ENCODE measurements around the gene GK. TPM values are rescaled to one million over a fixed set of nuclear protein-coding genes. Genes with fewer than 3 reads are reported as not detected.
A peak's percentile ranks its signal among the peaks of the same experiment; 100 is the strongest.
"Not testable (repeated sequence)": the region's sequence is repeated elsewhere in the genome, so short reads cannot be mapped to it uniquely, and the experiment has no call there.

The GK gene
- total RNA-seq, 2 experiments from 2014 or later: 34.2 to 37.5 TPM

DNA sequence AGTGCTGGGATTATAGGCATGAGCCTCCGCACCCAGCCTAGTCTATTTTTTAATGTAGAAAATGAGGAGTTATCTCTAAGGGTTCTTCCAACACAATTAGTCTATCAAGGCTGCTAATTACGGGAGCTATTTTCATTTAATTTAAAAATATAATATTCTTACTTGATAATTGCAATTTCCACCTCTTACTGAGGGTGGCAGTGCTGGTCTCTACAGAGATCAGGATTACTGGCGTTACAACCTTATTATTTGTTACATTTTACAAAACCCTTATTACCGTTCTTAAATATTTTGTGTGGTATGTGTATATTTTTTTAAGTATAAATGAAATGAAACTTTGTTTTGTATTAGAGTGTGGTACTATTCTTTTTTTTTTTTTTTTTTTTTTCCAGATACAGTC is 17.6 kb upstream of the GK start:
- CTCF ChIA-PET: interaction anchor here (0.7 to 1.6 kb wide), 10 partner anchors 9 to 229 kb away, joined by 3 to 9 read pairs (median 4); no protein-coding TSS in a partner anchor

GRCh38 chrX:30637874-30638815 is 15.1 kb upstream of the GK start:
- H3K9me3 Mint-ChIP-seq: no peaks in the 10 kb centered on the region
- peaks cover 6% of the 10 kb centered on the region for H3K4me1 Mint-ChIP-seq
- CTCF ChIA-PET: interaction anchor here (0.9 kb wide), 1 partner anchor 75 kb away, joined by 3 read pairs; no protein-coding TSS in a partner anchor
- no peak for DNase-seq
- POLR2A ChIA-PET: no interaction called here
- no peak overlapping the region for H3K27ac Mint-ChIP-seq
- H3K27me3 Mint-ChIP-seq: no peaks in the 10 kb centered on the region
- no peak overlapping the region for H3K4me3 Mint-ChIP-seq
- H3K36me3 Mint-ChIP-seq (ENCODE audit: low read depth): peaks cover 2% of the 10 kb centered on the region

More for the DNA sequence above, 17.6 kb upstream of the GK start:
- no peaks in the 10 kb centered on the region for H3K27me3 Mint-ChIP-seq
- H3K4me1 Mint-ChIP-seq: no peaks in the 10 kb centered on the region
- no peak overlapping the region for H3K4me3 Mint-ChIP-seq
- H3K27ac Mint-ChIP-seq: no peak overlapping the region
- POLR2A ChIA-PET: no interaction called here
- H3K36me3 Mint-ChIP-seq (ENCODE audit: low read depth): no peaks in the 10 kb centered on the region
- H3K9me3 Mint-ChIP-seq: no peaks in the 10 kb centered on the region
- no peak for DNase-seq

GRCh38 chrX:30639702-30640101 is 13.5 kb upstream of the GK start:
- H3K27me3 Mint-ChIP-seq; DNase-seq; H3K27ac Mint-ChIP-seq; H3K36me3 Mint-ChIP-seq (ENCODE audit: low read depth); POLR2A ChIA-PET; H3K4me3 Mint-ChIP-seq; H3K9me3 Mint-ChIP-seq; CTCF ChIA-PET: not testable (repeated sequence)
- H3K4me1 Mint-ChIP-seq: peaks cover 11% of the 10 kb centered on the region

GRCh38 chrX:30642642-30643041 is 10.6 kb upstream of the GK start:
- H3K36me3 Mint-ChIP-seq (ENCODE audit: low read depth): peaks cover 2% of the 10 kb centered on the region
- DNase-seq: no peak
- CTCF ChIA-PET: no interaction called here
- POLR2A ChIA-PET: interaction anchor here (0.6 kb wide), 1 partner anchor 47 kb away, joined by 3 read pairs; no protein-coding TSS in a partner anchor
- H3K27ac Mint-ChIP-seq: no peak overlapping the region
- no peaks in the 10 kb centered on the region for H3K9me3 Mint-ChIP-seq
- peaks cover 11% of the 10 kb centered on the region for H3K4me1 Mint-ChIP-seq
- H3K27me3 Mint-ChIP-seq: no peaks in the 10 kb centered on the region
- H3K4me3 Mint-ChIP-seq: no peak overlapping the region

GRCh38 chrX:30643313-30643821 is 9.9 kb upstream of the GK start:
- H3K9me3 Mint-ChIP-seq: no peaks in the 10 kb centered on the region
- H3K4me3 Mint-ChIP-seq: no peak overlapping the region
- POLR2A ChIA-PET: interaction anchor here (0.6 kb wide), 1 partner anchor 17 kb away, joined by 3 read pairs; no protein-coding TSS in a partner anchor
- CTCF ChIA-PET: no interaction called here
- peaks cover 2% of the 10 kb centered on the region for H3K36me3 Mint-ChIP-seq (ENCODE audit: low read depth)
- H3K4me1 Mint-ChIP-seq: peaks cover 11% of the 10 kb centered on the region
- H3K27ac Mint-ChIP-seq: no peak overlapping the region
- H3K27me3 Mint-ChIP-seq: no peaks in the 10 kb centered on the region
- DNase-seq: no peak

DNA sequence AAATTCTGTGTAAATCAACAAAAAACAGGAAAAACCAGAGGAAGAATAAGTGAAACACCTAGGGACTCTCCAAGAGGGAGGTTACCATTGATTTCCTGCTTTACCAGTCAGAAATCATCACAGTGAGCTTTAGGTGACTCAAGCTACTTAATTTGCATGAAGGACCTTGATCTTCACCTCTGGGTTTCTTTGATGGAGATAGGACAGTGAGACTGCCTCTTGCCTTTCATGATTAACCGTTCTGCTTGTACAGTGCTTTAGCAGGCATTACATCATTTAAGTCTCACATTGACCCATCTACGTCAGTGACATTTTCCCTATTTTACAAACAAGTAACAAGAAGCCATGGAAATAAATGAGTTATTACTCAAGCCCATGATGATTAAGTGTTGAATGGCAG is 3.4 kb upstream of the GK start:
- DNase-seq: no peak
- POLR2A ChIA-PET: interaction anchor here (1.0 kb wide), 1 partner anchor 73 kb away, joined by 4 read pairs; no protein-coding TSS in a partner anchor

GRCh38 chrX:30652527-30653414 is 452 bp upstream of the GK start:
- POLR2A ChIA-PET: interaction anchor here (1.0 to 3.3 kb wide), 3 partner anchors 63 to 236 kb away, joined by 3 to 15 read pairs (median 4); partner anchors contain the start of gene TAB3

More for the DNA sequence above, 3.4 kb upstream of the GK start:
- no peaks in the 10 kb centered on the region for H3K27me3 Mint-ChIP-seq
- no peak overlapping the region for H3K4me3 Mint-ChIP-seq
- H3K36me3 Mint-ChIP-seq (ENCODE audit: low read depth): no peaks in the 10 kb centered on the region
- H3K4me1 Mint-ChIP-seq: peaks cover 30% of the 10 kb centered on the region
- no peaks in the 10 kb centered on the region for H3K9me3 Mint-ChIP-seq
- CTCF ChIA-PET: interaction anchor here (1.0 to 1.1 kb wide), 2 partner anchors 9 to 86 kb away, joined by 3 to 5 read pairs; no protein-coding TSS in a partner anchor
- peak overlapping the region; percentile 84 for H3K27ac Mint-ChIP-seq

GRCh38 chrX:30654386-30654785 is 1.2 kb downstream of the GK start:
- Mint-ChIP-seq H3K4me1 (peaks cover 67% of the 10 kb centered on the region), H3K4me3 (peak overlapping the region; percentile 84), H3K36me3 (ENCODE audit: low read depth) (peaks cover 16% of the 10 kb centered on the region), H3K27ac (peak overlapping the region; percentile 86)
- H3K9me3 Mint-ChIP-seq, DNase-seq, H3K27me3 Mint-ChIP-seq, CTCF ChIA-PET: not testable (repeated sequence)
- POLR2A ChIA-PET: interaction anchor here (1.8 to 3.3 kb wide), 2 partner anchors 77 to 234 kb away, joined by 11 to 15 read pairs; partner anchors contain the start of genes TAB3 and TASL

More at GRCh38 chrX:30652527-30653414, 452 bp upstream of the GK start:
- Mint-ChIP-seq H3K9me3 (no peaks in the 10 kb centered on the region), H3K27me3 (no peaks in the 10 kb centered on the region), H3K27ac (peak overlapping the region; percentile 96), H3K4me1 (peaks cover 55% of the 10 kb centered on the region), H3K36me3 (ENCODE audit: low read depth) (peaks cover 7% of the 10 kb centered on the region), H3K4me3 (peak overlapping the region; percentile 84)
- DNase-seq: peak; percentile 93
- CTCF ChIA-PET: no interaction called here

GRCh38 chrX:30654989-30655607 is 1.9 kb downstream of the GK start:
- DNase-seq: no peak
- H3K27me3 Mint-ChIP-seq: no peaks in the 10 kb centered on the region
- peaks cover 61% of the 10 kb centered on the region for H3K4me1 Mint-ChIP-seq
- H3K27ac Mint-ChIP-seq: peak overlapping the region; percentile 81
- peaks cover 17% of the 10 kb centered on the region for H3K36me3 Mint-ChIP-seq (ENCODE audit: low read depth)
- POLR2A ChIA-PET: interaction anchor here (1.8 to 3.3 kb wide), 2 partner anchors 78 to 233 kb away, joined by 11 to 15 read pairs; partner anchors contain the start of genes TAB3 and TASL
- H3K4me3 Mint-ChIP-seq: peak overlapping the region; percentile 71
- CTCF ChIA-PET: no interaction called here
- no peaks in the 10 kb centered on the region for H3K9me3 Mint-ChIP-seq

- peaks cover 17% of the 10 kb centered on the region for H3K36me3 Mint-ChIP-seq (ENCODE audit: low read depth)
- H3K9me3 Mint-ChIP-seq: no peaks in the 10 kb centered on the region
- peak overlapping the region; percentile 71 for H3K4me3 Mint-ChIP-seq
- peak overlapping the region; percentile 81 for H3K27ac Mint-ChIP-seq
- ChIA-PET POLR2A (interaction anchor here (2.0 kb wide), 1 partner anchor 79 kb away, joined by 10 read pairs; the partner anchor contains the start of gene TASL), CTCF (no interaction called here)
- peaks cover 55% of the 10 kb centered on the region for H3K4me1 Mint-ChIP-seq
- no peaks in the 10 kb centered on the region for H3K27me3 Mint-ChIP-seq
- DNase-seq: no peak
Observed at GRCh38 chrX:30655991-30656390, 2.8 kb downstream of the GK start.

DNA sequence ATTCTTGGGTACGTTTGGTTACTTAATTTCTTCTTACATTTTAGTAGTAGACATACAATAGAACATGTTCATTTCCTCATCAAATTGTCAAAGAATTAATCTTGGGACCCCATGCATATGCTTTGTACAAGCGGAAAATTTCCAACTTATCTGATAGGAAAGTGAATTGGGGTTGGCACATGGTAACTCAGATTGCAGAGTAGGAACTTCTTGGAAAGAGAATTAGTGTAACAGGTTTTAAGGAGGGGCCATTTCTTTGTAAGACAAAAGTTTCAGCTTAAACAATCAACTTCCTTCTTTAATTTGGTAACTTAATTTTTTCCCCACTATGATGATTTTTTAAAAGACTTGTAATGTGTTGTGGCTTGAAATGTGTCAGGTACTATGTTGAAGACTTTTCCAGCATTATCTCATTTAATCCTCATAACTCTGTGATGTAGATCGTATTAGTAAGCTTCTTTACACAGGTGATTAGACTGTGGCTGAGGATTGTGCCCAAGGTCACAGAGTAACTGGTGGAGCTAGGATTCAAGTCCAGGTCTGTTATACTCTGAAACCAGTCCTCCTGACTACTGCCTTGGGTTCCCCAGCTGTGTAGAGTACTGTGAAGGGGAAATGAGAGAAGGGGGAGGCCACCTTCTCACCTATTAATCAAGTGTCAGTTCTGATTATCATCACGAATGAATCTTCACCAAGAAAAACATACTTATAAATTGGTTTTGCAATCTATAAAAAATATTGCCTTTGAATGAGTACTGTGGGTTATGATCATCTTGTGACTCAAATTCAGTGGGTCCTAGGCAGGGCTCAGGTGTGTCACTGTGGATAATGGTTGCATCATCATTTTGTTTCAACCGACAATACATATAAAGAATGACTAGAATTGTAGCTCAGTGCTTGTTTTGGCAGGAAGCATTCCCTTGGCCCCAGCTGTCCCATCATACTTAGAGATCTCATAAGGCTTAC is 4.3 kb downstream of the GK start:
- Mint-ChIP-seq H3K36me3 (ENCODE audit: low read depth) (peaks cover 23% of the 10 kb centered on the region), H3K4me1 (peaks cover 52% of the 10 kb centered on the region), H3K27ac (peak overlapping the region; percentile 82), H3K4me3 (peak overlapping the region; percentile 21), H3K27me3 (no peaks in the 10 kb centered on the region), H3K9me3 (no peaks in the 10 kb centered on the region)
- ChIA-PET CTCF (interaction anchor here (1.2 kb wide), 1 partner anchor 8 kb away, joined by 3 read pairs; no protein-coding TSS in a partner anchor), POLR2A (interaction anchor here (1.5 to 2.3 kb wide), 4 partner anchors 57 to 232 kb away, joined by 4 to 10 read pairs (median 8); partner anchors contain the start of genes TAB3 and TASL)
- no peak for DNase-seq

All from activated CD4-positive, alpha-beta memory T cell treated with anti-CD3 and anti-CD28 coated beads, Interleukin-2, amount 10 ng/mL, durations not matched to agents 7 days and 5 days (primary cell).